ENCODE results near the gene ASCC2.

DNA sequence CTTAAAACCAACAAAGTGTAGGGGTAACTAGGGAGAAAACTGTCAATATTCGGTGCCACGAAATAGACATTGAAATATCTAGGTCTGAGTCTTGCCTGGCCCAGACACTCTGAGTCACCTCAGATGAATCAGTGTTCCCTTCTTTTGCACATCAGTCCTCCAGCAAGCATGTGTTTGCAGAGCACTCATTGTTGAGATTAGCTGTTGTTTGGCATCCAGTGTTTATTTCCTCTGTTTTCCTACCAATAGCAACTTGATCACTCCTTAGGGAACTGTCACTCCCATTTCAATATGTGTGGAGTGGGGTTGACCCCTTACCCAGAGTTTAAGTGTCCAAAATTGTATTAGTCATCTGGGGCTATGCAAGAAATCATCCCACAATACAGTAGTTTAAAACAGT, 4.7 kb upstream of the ASCC2 start:
- no peak for TF ChIP-seq POLR2A (IDR thresholded peaks at IDR 0.05)
- TF ChIP-seq, protein P1, sequence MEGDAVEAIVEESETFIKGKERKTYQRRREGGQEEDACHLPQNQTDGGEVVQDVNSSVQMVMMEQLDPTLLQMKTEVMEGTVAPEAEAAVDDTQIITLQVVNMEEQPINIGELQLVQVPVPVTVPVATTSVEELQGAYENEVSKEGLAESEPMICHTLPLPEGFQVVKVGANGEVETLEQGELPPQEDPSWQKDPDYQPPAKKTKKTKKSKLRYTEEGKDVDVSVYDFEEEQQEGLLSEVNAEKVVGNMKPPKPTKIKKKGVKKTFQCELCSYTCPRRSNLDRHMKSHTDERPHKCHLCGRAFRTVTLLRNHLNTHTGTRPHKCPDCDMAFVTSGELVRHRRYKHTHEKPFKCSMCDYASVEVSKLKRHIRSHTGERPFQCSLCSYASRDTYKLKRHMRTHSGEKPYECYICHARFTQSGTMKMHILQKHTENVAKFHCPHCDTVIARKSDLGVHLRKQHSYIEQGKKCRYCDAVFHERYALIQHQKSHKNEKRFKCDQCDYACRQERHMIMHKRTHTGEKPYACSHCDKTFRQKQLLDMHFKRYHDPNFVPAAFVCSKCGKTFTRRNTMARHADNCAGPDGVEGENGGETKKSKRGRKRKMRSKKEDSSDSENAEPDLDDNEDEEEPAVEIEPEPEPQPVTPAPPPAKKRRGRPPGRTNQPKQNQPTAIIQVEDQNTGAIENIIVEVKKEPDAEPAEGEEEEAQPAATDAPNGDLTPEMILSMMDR (IDR thresholded peaks at IDR 0.05 in 4 of 5, conservative IDR thresholded peaks at IDR 0.05 in 1 of 5), result no peak

Measured in gastrocnemius medialis (tissue), 4 donors.